Thoracic aorta (tissue), 2 donors: Measurements from ENCODE around the gene OR2W1. TPM values are rescaled to one million over a fixed set of nuclear protein-coding genes. Genes with fewer than 3 reads are reported as not detected.

ENCODE experiments used
- ATAC-seq: fragments of 150-250 bp; one replicate; pipeline ENCODE4 v1.8.0; 2017; ENCODE audit warnings: low read depth; ENCODE audit not compliant: insufficient number of reproducible peaks, low FRiP score
- DNase-seq: peaks from one replicate; pipeline ENCODE4 v3.0.0-alpha.2; 2020; ENCODE audit warnings: low spot score
- H3K27ac ChIP-seq, 2 donors: fragments of 200-600 bp; sonication (generic); 1 replicate in 1 of 2; 2 replicates in 1 of 2; pipeline ENCODE4 v1.5.1; 2016; ENCODE audit warnings: mild to moderate bottlenecking in 2 of 2, moderate library complexity in 2 of 2
- H3K27me3 ChIP-seq: fragments of 200-600 bp; sonication (generic); replicated peaks from 2 replicates; pipeline ENCODE4 v1.6.0; 2016; ENCODE audit warnings: mild to moderate bottlenecking; ENCODE audit not compliant: insufficient read depth
- H3K36me3 ChIP-seq: fragments of 200-600 bp; sonication (generic); one replicate; pipeline ENCODE4 v1.5.1; 2016
- H3K4me1 ChIP-seq, 2 donors: fragments of 200-600 bp; sonication (generic); 1 replicate in 1 of 2; 2 replicates in 1 of 2; pipeline versions ENCODE4 v1.5.1 to v1.6.0; 2016; ENCODE audit warnings: low read depth in 2 of 2, mild to moderate bottlenecking in 1 of 2; ENCODE audit not compliant: control insufficient read depth in 1 of 2
- H3K4me3 ChIP-seq: fragments of 200-600 bp; sonication (generic); 2 replicates; pipeline ENCODE4 v1.5.1; 2016; ENCODE audit warnings: mild to moderate bottlenecking
- H3K9me3 ChIP-seq: fragments of 200-600 bp; sonication (generic); 2 replicates; pipeline ENCODE4 v1.5.1; 2016
- CTCF ChIP-seq: fragments of 200-600 bp; sonication (generic); IDR thresholded peaks from one replicate; pipeline ENCODE4 v1.5.1; 2019; ENCODE audit warnings: antibody characterized with exemption
- total RNA-seq, 2 donors: library from RNA; depleted of rRNA; stranded (reverse); fragments of >200 nt; gene quantifications; one replicate each; pipeline versions ENCODE4 v1.1.0 to v1.2.3, GENCODE V29; 2016

The OR2W1 gene
- total RNA-seq, 2 donors from 2014 or later, result not detected

- Histone ChIP-seq H3K4me1 (no peaks in the 10 kb centered on the region), H3K27ac (no peak overlapping the region), H3K9me3 (no peaks in the 10 kb centered on the region), H3K27me3 (no peaks in the 10 kb centered on the region), H3K4me3 (no peak overlapping the region), H3K36me3 (no peaks in the 10 kb centered on the region)
- TF ChIP-seq CTCF, result no peak
- no peak for DNase-seq
- no peak for ATAC-seq
Observed at GRCh38 chr6:28996844-28997510, 48.0 kb downstream of the OR2W1 start.

- ATAC-seq (no peak), DNase-seq (no peak)
- Histone ChIP-seq H3K36me3 (no peaks in the 10 kb centered on the region), H3K4me1 (no peaks in the 10 kb centered on the region), H3K4me3 (no peak overlapping the region), H3K9me3 (no peaks in the 10 kb centered on the region), H3K27ac (no peak overlapping the region), H3K27me3 (no peaks in the 10 kb centered on the region)
- no peak for TF ChIP-seq CTCF
Observed at GRCh38 chr6:28995093-28995650, 49.8 kb downstream of the OR2W1 start.

Other genes starting within 250 kb of the OR2W1 start
- 10 to 100 TPM; 61.9 to 86.2 TPM for gene TRIM27, start 121.2 kb downstream of the OR2W1 start, total RNA-seq
- gene ZNF311, start 39.9 kb downstream of the OR2W1 start, total RNA-seq, result under 1 TPM; 0.27 to 0.35 TPM
- not detected for gene OR2B3, start 42.1 kb upstream of the OR2W1 start, total RNA-seq
- not detected for gene OR2J1, start 54.3 kb upstream of the OR2W1 start, total RNA-seq
- not detected for gene OR2J3, start 62.9 kb upstream of the OR2W1 start, total RNA-seq
- gene OR2J2, start 125.7 kb upstream of the OR2W1 start, total RNA-seq, result not detected